Measurements from ENCODE around the gene COL17A1.

The COL17A1 gene

DNA sequence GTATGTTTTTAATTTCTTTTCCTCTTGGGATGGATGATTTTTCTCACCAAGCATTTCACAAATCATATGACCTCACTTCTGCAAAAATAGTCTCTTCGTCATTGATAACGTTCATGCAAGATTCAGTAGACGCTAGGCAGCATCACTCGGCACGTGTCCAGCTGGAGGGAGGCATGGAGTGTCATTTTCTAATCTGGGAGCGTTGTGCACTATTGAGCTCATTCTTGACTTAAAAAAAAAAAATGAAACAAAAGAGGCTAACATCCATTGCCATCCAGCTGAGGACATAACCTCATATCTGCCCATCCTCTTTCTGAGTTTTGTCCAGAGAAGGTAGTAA is 56.2 kb downstream of the COL17A1 start:
- DNase-seq (no peak), ATAC-seq (ENCODE audit: insufficient read depth, low read depth) (no peak)
- Histone ChIP-seq H3K27ac (ENCODE audit: low read length) (no peak overlapping the region), H3K27me3 (ENCODE audit: insufficient read depth, low read length, poor library complexity) (no peaks in the 10 kb centered on the region), H3K9me3 (ENCODE audit: insufficient read depth, low read length, severe bottlenecking) (no peaks in the 10 kb centered on the region), H3K9ac (ENCODE audit: low read depth, low read length) (no peak overlapping the region), H3K4me3 (ENCODE audit: low read depth in 1 of 2, low read length in 2 of 2) (no peak overlapping the region), H3K4me2 (ENCODE audit: insufficient read depth, low read length) (no peak overlapping the region), H3K36me3 (ENCODE audit: insufficient read depth, low read length) (peaks cover 52% of the 10 kb centered on the region), H4K20me1 (ENCODE audit: insufficient read depth, low read length) (no peaks in the 10 kb centered on the region), H3K79me2 (ENCODE audit: insufficient read depth, low read length) (no peaks in the 10 kb centered on the region), H2AFZ (ENCODE audit: low read depth, low read length) (no peak overlapping the region), H3K4me1 (ENCODE audit: insufficient read depth, low read length) (no peaks in the 10 kb centered on the region)
- TF ChIP-seq, protein P1, sequence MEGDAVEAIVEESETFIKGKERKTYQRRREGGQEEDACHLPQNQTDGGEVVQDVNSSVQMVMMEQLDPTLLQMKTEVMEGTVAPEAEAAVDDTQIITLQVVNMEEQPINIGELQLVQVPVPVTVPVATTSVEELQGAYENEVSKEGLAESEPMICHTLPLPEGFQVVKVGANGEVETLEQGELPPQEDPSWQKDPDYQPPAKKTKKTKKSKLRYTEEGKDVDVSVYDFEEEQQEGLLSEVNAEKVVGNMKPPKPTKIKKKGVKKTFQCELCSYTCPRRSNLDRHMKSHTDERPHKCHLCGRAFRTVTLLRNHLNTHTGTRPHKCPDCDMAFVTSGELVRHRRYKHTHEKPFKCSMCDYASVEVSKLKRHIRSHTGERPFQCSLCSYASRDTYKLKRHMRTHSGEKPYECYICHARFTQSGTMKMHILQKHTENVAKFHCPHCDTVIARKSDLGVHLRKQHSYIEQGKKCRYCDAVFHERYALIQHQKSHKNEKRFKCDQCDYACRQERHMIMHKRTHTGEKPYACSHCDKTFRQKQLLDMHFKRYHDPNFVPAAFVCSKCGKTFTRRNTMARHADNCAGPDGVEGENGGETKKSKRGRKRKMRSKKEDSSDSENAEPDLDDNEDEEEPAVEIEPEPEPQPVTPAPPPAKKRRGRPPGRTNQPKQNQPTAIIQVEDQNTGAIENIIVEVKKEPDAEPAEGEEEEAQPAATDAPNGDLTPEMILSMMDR (IDR thresholded peaks at IDR 0.05; ENCODE audit: borderline replicate concordance, extremely low read depth, low read length, poor library complexity, severe bottlenecking): no peak
- TF ChIP-seq EZH2 (IDR thresholded peaks at IDR 0.05; ENCODE audit: borderline replicate concordance, low read depth, low read length, severe bottlenecking): no peak

DNA sequence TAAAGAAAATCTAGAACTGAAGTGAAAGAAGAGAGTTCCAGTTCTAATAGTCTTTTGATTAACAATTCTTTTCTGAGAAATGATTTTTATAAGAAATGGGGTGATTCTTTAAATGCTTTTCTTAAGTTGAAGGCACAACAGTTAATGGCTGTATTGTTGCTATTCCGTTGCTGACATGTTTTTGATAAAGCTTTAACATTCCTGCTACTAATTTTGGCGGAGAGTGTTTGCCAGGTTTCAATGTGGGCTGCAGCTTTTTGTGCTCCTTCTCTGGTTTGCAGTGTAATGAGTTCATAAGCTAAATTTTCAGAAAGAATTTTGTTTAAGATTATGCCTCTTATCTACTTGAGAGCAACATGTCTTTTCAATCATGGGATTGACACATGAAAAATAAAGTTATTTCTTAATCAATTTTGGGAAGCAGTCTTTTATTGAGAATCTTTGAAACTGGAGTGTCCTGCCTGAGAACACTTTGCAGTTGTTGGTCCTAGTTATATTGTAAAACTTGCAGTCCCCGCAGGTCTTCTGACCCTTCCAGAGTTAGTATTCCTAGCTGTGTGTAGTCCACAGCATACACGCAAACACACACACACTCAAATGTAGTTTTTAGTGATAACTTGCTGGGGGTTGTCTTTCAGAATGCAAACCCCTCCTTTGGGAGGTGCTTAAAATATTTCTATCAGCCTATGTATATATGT is 56.7 kb downstream of the COL17A1 start:
- Histone ChIP-seq H3K27ac (ENCODE audit: low read length) (no peak overlapping the region), H3K4me1 (ENCODE audit: insufficient read depth, low read length) (no peaks in the 10 kb centered on the region), H3K79me2 (ENCODE audit: insufficient read depth, low read length) (no peaks in the 10 kb centered on the region), H3K36me3 (ENCODE audit: insufficient read depth, low read length) (peaks cover 57% of the 10 kb centered on the region), H3K4me3 (ENCODE audit: low read depth in 1 of 2, low read length in 2 of 2) (no peak overlapping the region), H3K27me3 (ENCODE audit: insufficient read depth, low read length, poor library complexity) (no peaks in the 10 kb centered on the region), H2AFZ (ENCODE audit: low read depth, low read length) (no peak overlapping the region), H3K9me3 (ENCODE audit: insufficient read depth, low read length, severe bottlenecking) (no peaks in the 10 kb centered on the region), H4K20me1 (ENCODE audit: insufficient read depth, low read length) (no peaks in the 10 kb centered on the region), H3K4me2 (ENCODE audit: insufficient read depth, low read length) (no peak overlapping the region), H3K9ac (ENCODE audit: low read depth, low read length) (no peak overlapping the region)
- ATAC-seq (ENCODE audit: insufficient read depth, low read depth) (no peak), DNase-seq (no peak)
- no peak for TF ChIP-seq EZH2 (IDR thresholded peaks at IDR 0.05; ENCODE audit: borderline replicate concordance, low read depth, low read length, severe bottlenecking)
- TF ChIP-seq, protein P1 (IDR thresholded peaks at IDR 0.05; ENCODE audit: borderline replicate concordance, extremely low read depth, low read length, poor library complexity, severe bottlenecking): no peak

DNA sequence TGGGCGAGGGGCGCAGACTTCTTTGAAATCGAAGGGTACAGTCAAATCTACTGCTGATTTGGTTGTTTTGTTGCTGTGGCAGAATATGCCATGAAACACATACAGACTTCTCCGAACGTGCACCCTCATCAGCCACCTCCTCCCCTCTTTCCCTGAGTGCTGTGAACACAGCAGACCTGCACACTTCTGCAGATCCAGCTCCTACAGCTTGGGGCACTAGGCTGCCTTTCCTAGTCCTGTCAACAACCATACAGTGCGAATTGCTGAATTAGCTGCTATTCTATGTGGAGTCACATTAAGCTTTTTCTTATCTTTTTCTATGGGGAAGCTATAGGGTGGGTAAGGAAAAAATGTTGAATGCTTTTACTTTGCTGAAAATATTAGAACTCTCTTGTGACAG is 57.5 kb downstream of the COL17A1 start:
- no peak for DNase-seq
- H3K9ac ChIP-seq (ENCODE audit: low read depth, low read length): no peak overlapping the region

More for the DNA sequence above, 57.5 kb downstream of the COL17A1 start:
- Histone ChIP-seq H3K36me3 (ENCODE audit: insufficient read depth, low read length) (peaks cover 65% of the 10 kb centered on the region), H3K4me3 (ENCODE audit: low read depth in 1 of 2, low read length in 2 of 2) (no peak overlapping the region), H3K27me3 (ENCODE audit: insufficient read depth, low read length, poor library complexity) (no peaks in the 10 kb centered on the region), H3K4me2 (ENCODE audit: insufficient read depth, low read length) (no peak overlapping the region), H3K9me3 (ENCODE audit: insufficient read depth, low read length, severe bottlenecking) (no peaks in the 10 kb centered on the region), H3K4me1 (ENCODE audit: insufficient read depth, low read length) (no peaks in the 10 kb centered on the region), H3K27ac (ENCODE audit: low read length) (no peak overlapping the region), H3K79me2 (ENCODE audit: insufficient read depth, low read length) (no peaks in the 10 kb centered on the region), H4K20me1 (ENCODE audit: insufficient read depth, low read length) (no peaks in the 10 kb centered on the region), H2AFZ (ENCODE audit: low read depth, low read length) (no peak overlapping the region)
- TF ChIP-seq, protein P1 (IDR thresholded peaks at IDR 0.05; ENCODE audit: borderline replicate concordance, extremely low read depth, low read length, poor library complexity, severe bottlenecking): peak; percentile 37
- no peak for TF ChIP-seq EZH2 (IDR thresholded peaks at IDR 0.05; ENCODE audit: borderline replicate concordance, low read depth, low read length, severe bottlenecking)
- ATAC-seq (ENCODE audit: insufficient read depth, low read depth): peak; percentile 73; the same call in 2 of the 3 replicates

All from DND-41 (cell line).